OCI-LY1 (cell line): ENCODE data around the gene MTHFD1.

Source experiments
- H2AFZ ChIP-seq: fragments of 200-600 bp; sonication (generic), shearing (Covaris generic); 2 replicates; pipeline ENCODE4 v1.6.0; 2014; ENCODE audit warnings: antibody characterized with exemption, mild to moderate bottlenecking, low read length
- H3F3A ChIP-seq: fragments of 200-600 bp; sonication (generic), shearing (Covaris generic); 2 replicates; pipeline ENCODE4 v1.6.0; 2014; ENCODE audit warnings: mild to moderate bottlenecking, antibody characterized with exemption, low read length, moderate library complexity; ENCODE audit not compliant: insufficient read depth
- H3K27ac ChIP-seq: fragments of 200-600 bp; sonication (generic); 2 replicates; pipeline ENCODE4 v1.5.1; 2014; ENCODE audit warnings: low read length, mixed run types, mild to moderate bottlenecking, low read depth; ENCODE audit not compliant: poor library complexity, severe bottlenecking
- H3K27me3 ChIP-seq: fragments of 200-600 bp; sonication (generic); 2 replicates; pipeline ENCODE4 v1.6.0; 2014; ENCODE audit warnings: antibody characterized with exemption, mild to moderate bottlenecking, low read length, moderate library complexity; ENCODE audit not compliant: insufficient read depth
- H3K36me3 ChIP-seq: fragments of 200-600 bp; sonication (generic); 2 replicates; pipeline ENCODE4 v1.6.1; 2014; ENCODE audit warnings: mild to moderate bottlenecking, antibody characterized with exemption, low read length, moderate library complexity, mixed read lengths; ENCODE audit not compliant: insufficient read depth
- H3K4me1 ChIP-seq: fragments of 200-600 bp; sonication (generic); 2 replicates; pipeline ENCODE4 v1.5.1; 2014; ENCODE audit warnings: mild to moderate bottlenecking, low read length, moderate library complexity; ENCODE audit not compliant: insufficient read depth, severe bottlenecking
- H3K4me2 ChIP-seq: fragments of 200-600 bp; sonication (generic), shearing (Covaris generic); 2 replicates; pipeline ENCODE4 v1.6.1; 2014; ENCODE audit warnings: low read length
- H3K4me3 ChIP-seq: fragments of 200-600 bp; sonication (generic); 2 replicates; pipeline ENCODE4 v1.5.1; 2014; ENCODE audit warnings: low read length, low read depth, mild to moderate bottlenecking, mixed read lengths; ENCODE audit not compliant: poor library complexity, severe bottlenecking
- H3K79me2 ChIP-seq: fragments of 200-600 bp; shearing (Covaris generic); 2 replicates; pipeline ENCODE4 v1.6.1; 2016; ENCODE audit warnings: mixed run types, low read length, mixed read lengths; ENCODE audit not compliant: insufficient read depth
- H3K9ac ChIP-seq: fragments of 200-600 bp; sonication (generic), shearing (Covaris generic); 2 replicates; pipeline ENCODE4 v1.6.1; 2014; ENCODE audit warnings: mild to moderate bottlenecking, low read length, mixed read lengths
- H3K9me2 ChIP-seq: fragments of 200-600 bp; sonication (generic), shearing (Covaris generic); 2 replicates; pipeline ENCODE4 v1.6.1; 2014; ENCODE audit warnings: low read depth, mild to moderate bottlenecking, low read length, mixed read lengths
- H3K9me3 ChIP-seq: fragments of 200-600 bp; shearing (Covaris generic); 2 replicates; pipeline ENCODE4 v1.6.1; 2014; ENCODE audit warnings: low read length, mixed read lengths
- H4K20me1 ChIP-seq: fragments of 200-600 bp; sonication (generic), shearing (Covaris generic); 2 replicates; pipeline ENCODE4 v1.6.0; 2016; ENCODE audit warnings: mild to moderate bottlenecking, low read length; ENCODE audit not compliant: insufficient read depth
- CTCF ChIP-seq: fragments of 200-600 bp; sonication (generic), shearing (Covaris generic); IDR thresholded peaks from 2 replicates; pipeline ENCODE4 v1.5.1; 2017; ENCODE audit warnings: mild to moderate bottlenecking, antibody characterized with exemption, low read length, moderate library complexity, mixed read lengths
- EZH2 ChIP-seq: fragments of 200-600 bp; sonication (generic), shearing (Covaris generic); IDR thresholded peaks from 2 replicates; pipeline ENCODE4 v1.8.0; 2017; ENCODE audit warnings: borderline replicate concordance, mixed run types, mild to moderate bottlenecking, antibody characterized with exemption, low read length, moderate library complexity, mixed read lengths

Gene MTHFD1

GRCh38 chr14:64478634-64479250, 90.6 kb downstream of the MTHFD1 start:
- Histone ChIP-seq H3K36me3 (peaks cover 16% of the 10 kb centered on the region; the same call in 1 of the 2 replicates), H3F3A (no peaks in the 10 kb centered on the region), H2AFZ (no peak overlapping the region), H3K4me1 (no peaks in the 10 kb centered on the region), H3K4me2 (no peak overlapping the region), H4K20me1 (no peaks in the 10 kb centered on the region), H3K27me3 (no peaks in the 10 kb centered on the region), H3K79me2 (no peaks in the 10 kb centered on the region), H3K9ac (no peak overlapping the region), H3K9me3 (no peaks in the 10 kb centered on the region), H3K27ac (no peak overlapping the region), H3K9me2 (no peaks in the 10 kb centered on the region), H3K4me3 (no peak overlapping the region)
- TF ChIP-seq EZH2: no peak
- TF ChIP-seq CTCF: peak; percentile 55

- Histone ChIP-seq H3K9ac (no peak overlapping the region), H3K27me3 (no peaks in the 10 kb centered on the region), H3K4me2 (no peak overlapping the region), H4K20me1 (no peaks in the 10 kb centered on the region), H3K4me1 (no peaks in the 10 kb centered on the region), H3K9me2 (no peaks in the 10 kb centered on the region), H3K36me3 (peaks cover 76% of the 10 kb centered on the region), H2AFZ (no peak overlapping the region), H3K4me3 (no peak overlapping the region), H3K9me3 (no peaks in the 10 kb centered on the region), H3F3A (no peaks in the 10 kb centered on the region), H3K27ac (no peak overlapping the region), H3K79me2 (no peaks in the 10 kb centered on the region)
- TF ChIP-seq CTCF (no peak), EZH2 (no peak)
Measured at GRCh38 chr14:64488590-64489099, 100.5 kb downstream of the MTHFD1 start.

- H3K27me3 ChIP-seq: no peaks in the 10 kb centered on the region
- no peaks in the 10 kb centered on the region for H3K4me1 ChIP-seq
- no peaks in the 10 kb centered on the region for H3F3A ChIP-seq
- no peaks in the 10 kb centered on the region for H3K9me3 ChIP-seq
- H2AFZ ChIP-seq: no peak overlapping the region
- peaks cover 1% of the 10 kb centered on the region for H3K79me2 ChIP-seq
- peaks cover 62% of the 10 kb centered on the region for H3K36me3 ChIP-seq
- no peak overlapping the region for H3K9ac ChIP-seq
- H3K4me3 ChIP-seq: no peak overlapping the region
- H3K27ac ChIP-seq: no peak overlapping the region
- TF ChIP-seq CTCF: no peak
- no peak overlapping the region for H3K4me2 ChIP-seq
- H3K9me2 ChIP-seq: no peaks in the 10 kb centered on the region
- H4K20me1 ChIP-seq: no peaks in the 10 kb centered on the region
Measured at GRCh38 chr14:64491637-64492036, 103.5 kb downstream of the MTHFD1 start.
